ENCODE measurements around the gene SFMBT1. TPM values are rescaled to one million over a fixed set of nuclear protein-coding genes. Genes with fewer than 3 reads are reported as not detected.

The SFMBT1 gene
- total RNA-seq, 1 donor, result 7.5 TPM

GRCh38 chr3:52904000-52904399, 141.9 kb downstream of the SFMBT1 start:
- no peak overlapping the region for H3K4me3 ChIP-seq (ENCODE audit: low read depth, low read length)
- no peak for DNase-seq (ENCODE audit: low read depth)
- TF ChIP-seq CTCF (IDR thresholded peaks at IDR 0.05; ENCODE audit: insufficient read depth, low read length), result no peak

DNA sequence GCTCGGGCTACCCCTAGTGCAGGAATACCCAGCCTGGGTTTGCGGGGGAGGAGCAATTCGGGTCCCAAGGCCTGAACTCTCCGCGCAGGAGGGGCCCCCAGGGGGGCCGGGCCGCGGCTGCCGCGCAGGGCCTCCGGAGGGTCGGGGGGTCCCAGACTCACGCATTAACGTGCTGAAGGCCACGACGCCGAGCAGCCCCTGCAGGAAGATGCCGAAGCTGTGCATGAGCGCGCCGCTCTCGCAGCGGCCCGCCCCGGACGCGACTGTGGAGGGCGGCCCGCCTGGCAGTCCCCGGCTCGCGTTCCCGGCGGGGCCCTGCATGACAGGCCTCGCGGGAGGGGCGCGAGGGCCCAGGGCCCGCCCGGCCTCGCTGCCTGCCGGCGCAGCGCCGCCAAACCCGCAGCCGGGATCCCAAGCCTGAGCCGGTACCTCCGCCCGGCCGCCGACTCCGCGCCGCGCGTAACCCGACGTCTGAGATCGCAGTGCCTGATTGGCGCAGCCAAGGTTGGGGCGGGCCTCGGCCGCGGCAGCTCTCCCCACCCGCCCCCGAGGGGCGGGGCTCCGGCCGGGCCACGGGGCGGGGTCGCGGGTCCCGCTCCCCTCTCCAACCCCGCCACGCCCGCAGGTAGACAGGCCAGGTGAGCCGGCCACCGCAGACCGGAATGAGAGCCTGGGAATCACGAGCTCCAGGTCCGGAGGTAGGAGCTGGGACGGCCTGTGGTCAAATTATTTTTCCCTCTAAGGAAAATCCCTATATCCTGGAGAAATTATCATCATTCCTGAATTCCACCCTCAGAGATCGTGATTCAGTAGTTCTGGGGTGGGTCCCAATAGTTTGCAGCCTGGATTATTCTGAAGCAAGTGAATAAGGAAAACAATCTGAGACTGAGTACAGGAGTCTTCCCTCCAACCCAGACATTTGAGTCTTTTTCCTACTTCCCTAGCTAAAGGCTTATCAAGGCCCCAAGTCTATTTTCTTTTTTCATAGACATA, 148.4 kb downstream of the SFMBT1 start, which contains the start of gene STIMATE:
Gene STIMATE, minus strand, starts transcription at position 419 of the 993 bp plus-strand sequence. Its CDS starts 98 bp downstream, at position 321.
- TF ChIP-seq CTCF (IDR thresholded peaks at IDR 0.05; ENCODE audit: insufficient read depth, low read length), result no peak
- peak; percentile 68 for DNase-seq (ENCODE audit: low read depth)
- peak within 1 kb of the TSS; percentile 91 for H3K4me3 ChIP-seq (ENCODE audit: low read depth, low read length)

DNA sequence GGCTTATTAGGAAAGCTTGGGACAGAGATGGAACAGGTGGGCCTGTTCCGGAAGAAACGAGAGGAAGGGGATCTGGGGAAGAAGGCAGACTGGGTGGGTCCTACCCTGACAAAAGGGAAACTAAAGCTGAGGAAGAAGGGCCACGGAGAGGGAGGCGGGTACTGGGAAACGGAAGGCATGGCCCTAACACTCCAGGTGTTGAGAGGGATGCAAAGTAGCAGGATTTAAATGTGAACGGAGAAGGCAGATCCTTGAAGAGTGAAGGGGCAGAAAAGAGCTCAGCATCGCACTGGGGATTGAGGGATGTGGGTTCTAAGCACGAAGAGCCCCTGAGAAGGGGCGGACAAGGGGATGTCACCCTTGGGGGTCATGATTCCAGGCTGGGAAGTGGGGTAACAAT, 149.3 kb downstream of the SFMBT1 start:
- no peak for DNase-seq (ENCODE audit: low read depth)
- H3K4me3 ChIP-seq (ENCODE audit: low read depth, low read length), result peak overlapping the region; percentile 91
- TF ChIP-seq CTCF (IDR thresholded peaks at IDR 0.05; ENCODE audit: insufficient read depth, low read length), result no peak

- no peak for TF ChIP-seq CTCF (IDR thresholded peaks at IDR 0.05; ENCODE audit: insufficient read depth, low read length)
- no peak for DNase-seq (ENCODE audit: low read depth)
- peak overlapping the region; percentile 91 for H3K4me3 ChIP-seq (ENCODE audit: low read depth, low read length)
Observed at GRCh38 chr3:52896151-52896550, 149.7 kb downstream of the SFMBT1 start.

GRCh38 chr3:52895418-52895817, 150.5 kb downstream of the SFMBT1 start:
- no peak for DNase-seq (ENCODE audit: low read depth)
- TF ChIP-seq CTCF (IDR thresholded peaks at IDR 0.05; ENCODE audit: insufficient read depth, low read length), result no peak
- no peak overlapping the region for H3K4me3 ChIP-seq (ENCODE audit: low read depth, low read length)

DNA sequence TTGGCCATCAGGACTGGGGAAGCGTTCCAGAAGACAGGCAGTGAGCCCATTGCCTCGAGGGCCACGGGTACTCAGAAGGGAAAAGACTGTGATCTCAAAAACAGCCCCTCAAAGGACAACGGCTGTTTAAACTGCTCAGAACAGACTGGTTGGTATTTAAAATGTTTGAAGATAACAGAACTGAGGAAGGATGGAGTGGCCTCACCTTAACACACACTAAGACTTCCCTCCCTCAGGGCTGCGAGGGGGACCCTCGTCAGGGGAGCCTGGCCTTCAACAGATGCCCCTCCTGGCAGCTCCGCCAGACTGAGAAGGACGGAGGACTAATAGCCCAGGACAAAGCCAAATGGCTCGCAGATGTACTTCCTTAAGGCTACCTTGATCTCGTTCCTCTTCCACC, 151.1 kb downstream of the SFMBT1 start:
- no peak overlapping the region for H3K4me3 ChIP-seq (ENCODE audit: low read depth, low read length)
- no peak for DNase-seq (ENCODE audit: low read depth)
- no peak for TF ChIP-seq CTCF (IDR thresholded peaks at IDR 0.05; ENCODE audit: insufficient read depth, low read length)

Measured in fibroblast of the aortic adventitia (primary cell).